ENCODE data around the gene VOPP1. TPM values are rescaled to one million over a fixed set of nuclear protein-coding genes. Genes with fewer than 3 reads are reported as not detected.

VOPP1 gene
- total and polyA plus RNA-seq, 2 donors (not counting 3 experiments of a cell fraction or from before 2014, with no cell fraction given): 85.6 to 154 TPM

DNA sequence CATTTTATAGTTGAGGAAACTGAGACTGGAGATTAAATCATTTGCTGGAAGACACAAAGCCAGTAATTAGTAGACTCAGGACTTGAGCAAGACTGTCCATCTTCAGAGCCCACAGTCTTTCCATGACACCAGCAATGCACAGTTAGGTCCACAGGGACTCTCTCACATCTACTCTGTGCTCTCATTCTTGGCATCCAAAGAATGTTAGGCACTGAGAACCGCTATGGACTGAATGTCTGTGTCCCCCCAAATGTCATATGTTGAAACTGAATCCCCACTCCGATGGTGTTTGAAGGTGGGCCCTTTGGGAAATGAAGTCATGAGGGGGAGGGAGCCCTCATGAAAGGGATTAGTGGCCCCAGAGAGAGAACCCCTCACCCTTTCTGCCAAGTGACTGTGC lies 106.6 kb downstream of the VOPP1 start:
- BruUV-seq (replicated peaks): no TSS peak
- intact Hi-C loops (cut with micrococcal nuclease): no loop called here
- Histone ChIP-seq H3K36me3 (ENCODE audit: control insufficient read depth in 2 of 2, extremely low read depth in 1 of 2, insufficient read depth in 2 of 2, low read length in 2 of 2) (peaks cover 17 to 26% of the 10 kb centered on the region in 2 experiments), H3K9ac (replicated peaks; ENCODE audit: extremely low read depth, insufficient read depth, low read length) (no peak overlapping the region), H3K4me1 (ENCODE audit: control insufficient read depth, extremely low read depth, insufficient read depth, low read length) (no peaks in the 10 kb centered on the region), H2AFZ (ENCODE audit: low read depth, low read length) (no peak overlapping the region), H3K79me2 (ENCODE audit: control insufficient read depth, insufficient read depth, low read length) (peaks cover 2% of the 10 kb centered on the region), H3K27ac (ENCODE audit: insufficient read depth, low read depth, low read length) (no peak overlapping the region), H3K4me2 (ENCODE audit: insufficient read depth, low read length) (no peak overlapping the region), H3K9me3 (replicated peaks; ENCODE audit: control insufficient read depth, insufficient read depth, low read length) (no peaks in the 10 kb centered on the region), H4K20me1 (replicated peaks; ENCODE audit: control insufficient read depth, extremely low read depth, insufficient read depth, low read length) (no peaks in the 10 kb centered on the region), H3K27me3 (ENCODE audit: control insufficient read depth in 2 of 2, insufficient read depth in 2 of 2, low read length in 2 of 2) (no peaks in the 10 kb centered on the region), H3K4me3 (replicated peaks in 1 of 3; ENCODE audit: insufficient read depth in 1 of 3, low read depth in 1 of 3, low read length in 3 of 3) (no peak overlapping the region), H3K9me1 (replicated peaks; ENCODE audit: control insufficient read depth, extremely low read depth, insufficient read depth, low read length) (no peaks in the 10 kb centered on the region)
- TF ChIP-seq MYC (IDR thresholded peaks at IDR 0.05; ENCODE audit: low read depth, low read length): no peak
- no peak for TF ChIP-seq FOS (IDR thresholded peaks at IDR 0.05; ENCODE audit: borderline replicate concordance, insufficient read depth, low read length)
- TF ChIP-seq, protein P1, sequence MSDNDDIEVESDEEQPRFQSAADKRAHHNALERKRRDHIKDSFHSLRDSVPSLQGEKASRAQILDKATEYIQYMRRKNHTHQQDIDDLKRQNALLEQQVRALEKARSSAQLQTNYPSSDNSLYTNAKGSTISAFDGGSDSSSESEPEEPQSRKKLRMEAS (IDR thresholded peaks at IDR 0.05; ENCODE audit: insufficient read depth, insufficient read length): no peak
- TF ChIP-seq POLR2A (IDR thresholded peaks at IDR 0.05; ENCODE audit: low read depth, low read length): no peak
- no peak for TF ChIP-seq EZH2 (IDR thresholded peaks at IDR 0.05; ENCODE audit: borderline replicate concordance, low read depth, low read length, severe bottlenecking)
- TF ChIP-seq GATA2 (IDR thresholded peaks at IDR 0.05; ENCODE audit: insufficient read depth, insufficient read length, low read depth, low read length): no peak
- TF ChIP-seq JUN (IDR thresholded peaks at IDR 0.05; ENCODE audit: borderline replicate concordance, insufficient read depth, insufficient read length, low read depth): no peak
- TF ChIP-seq POLR2AphosphoS5 (IDR thresholded peaks at IDR 0.05; ENCODE audit: insufficient read depth, low read depth, low read length): no peak
- no peak for FAIRE-seq
- dilution Hi-C loops (cut with MboI; ENCODE audit: extremely low pct_ligation_motif_present, low sequenced_read_pairs): no loop called here
- CTCF ChIA-PET: no interaction called here
- no peak for DNase-seq (ENCODE audit: low read depth, low spot score)
- POLR2A ChIA-PET: no interaction called here

DNA sequence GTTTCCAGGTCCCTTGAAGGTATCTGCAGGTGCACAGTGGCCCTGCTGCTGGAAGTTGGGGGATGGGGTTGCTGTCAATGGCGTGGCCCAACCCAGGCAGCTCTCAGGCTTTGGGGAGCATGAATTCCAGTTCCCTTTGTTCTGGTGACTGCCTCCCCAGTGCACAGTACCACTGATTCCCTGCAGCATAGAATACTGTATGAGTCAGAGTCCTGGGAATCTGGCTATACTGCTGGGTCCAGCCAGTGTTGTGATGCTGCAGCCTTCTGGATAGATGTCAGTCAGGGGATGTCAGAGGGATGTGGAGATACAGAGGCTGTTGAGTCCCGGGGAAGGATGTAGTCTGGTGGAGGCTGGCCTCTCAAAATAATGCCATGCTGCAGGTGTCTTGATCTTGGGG lies 107.9 kb downstream of the VOPP1 start:
- no TSS peak for BruUV-seq (replicated peaks)
- H3K4me2 ChIP-seq (ENCODE audit: insufficient read depth, low read length): no peak overlapping the region
- FAIRE-seq (no peak), DNase-seq (ENCODE audit: low read depth, low spot score) (no peak)
- CTCF ChIA-PET: no interaction called here
- H3K4me1 ChIP-seq (ENCODE audit: control insufficient read depth, extremely low read depth, insufficient read depth, low read length): no peaks in the 10 kb centered on the region
- peaks cover 17 to 26% of the 10 kb centered on the region in 2 experiments for H3K36me3 ChIP-seq (ENCODE audit: control insufficient read depth in 2 of 2, extremely low read depth in 1 of 2, insufficient read depth in 2 of 2, low read length in 2 of 2)
- H3K9me1 ChIP-seq (replicated peaks; ENCODE audit: control insufficient read depth, extremely low read depth, insufficient read depth, low read length): no peaks in the 10 kb centered on the region
- TF ChIP-seq GATA2 (IDR thresholded peaks at IDR 0.05; ENCODE audit: insufficient read depth, insufficient read length, low read depth, low read length) (no peak), POLR2AphosphoS5 (IDR thresholded peaks at IDR 0.05; ENCODE audit: insufficient read depth, low read depth, low read length) (no peak), POLR2A (IDR thresholded peaks at IDR 0.05; ENCODE audit: low read depth, low read length) (no peak), EZH2 (IDR thresholded peaks at IDR 0.05; ENCODE audit: borderline replicate concordance, low read depth, low read length, severe bottlenecking) (no peak), FOS (IDR thresholded peaks at IDR 0.05; ENCODE audit: borderline replicate concordance, insufficient read depth, low read length) (no peak), MYC (IDR thresholded peaks at IDR 0.05; ENCODE audit: low read depth, low read length) (no peak), JUN (IDR thresholded peaks at IDR 0.05; ENCODE audit: borderline replicate concordance, insufficient read depth, insufficient read length, low read depth) (no peak)
- TF ChIP-seq, protein P1 (IDR thresholded peaks at IDR 0.05; ENCODE audit: insufficient read depth, insufficient read length): no peak
- TF ChIP-seq, protein P2, sequence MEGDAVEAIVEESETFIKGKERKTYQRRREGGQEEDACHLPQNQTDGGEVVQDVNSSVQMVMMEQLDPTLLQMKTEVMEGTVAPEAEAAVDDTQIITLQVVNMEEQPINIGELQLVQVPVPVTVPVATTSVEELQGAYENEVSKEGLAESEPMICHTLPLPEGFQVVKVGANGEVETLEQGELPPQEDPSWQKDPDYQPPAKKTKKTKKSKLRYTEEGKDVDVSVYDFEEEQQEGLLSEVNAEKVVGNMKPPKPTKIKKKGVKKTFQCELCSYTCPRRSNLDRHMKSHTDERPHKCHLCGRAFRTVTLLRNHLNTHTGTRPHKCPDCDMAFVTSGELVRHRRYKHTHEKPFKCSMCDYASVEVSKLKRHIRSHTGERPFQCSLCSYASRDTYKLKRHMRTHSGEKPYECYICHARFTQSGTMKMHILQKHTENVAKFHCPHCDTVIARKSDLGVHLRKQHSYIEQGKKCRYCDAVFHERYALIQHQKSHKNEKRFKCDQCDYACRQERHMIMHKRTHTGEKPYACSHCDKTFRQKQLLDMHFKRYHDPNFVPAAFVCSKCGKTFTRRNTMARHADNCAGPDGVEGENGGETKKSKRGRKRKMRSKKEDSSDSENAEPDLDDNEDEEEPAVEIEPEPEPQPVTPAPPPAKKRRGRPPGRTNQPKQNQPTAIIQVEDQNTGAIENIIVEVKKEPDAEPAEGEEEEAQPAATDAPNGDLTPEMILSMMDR (IDR thresholded peaks at IDR 0.05; ENCODE audit: extremely low read depth in 1 of 2, insufficient read depth in 1 of 2, low read depth in 1 of 2, low read length in 2 of 2): no peak
- POLR2A ChIA-PET: no interaction called here
- no peak overlapping the region for H3K27ac ChIP-seq (ENCODE audit: insufficient read depth, low read depth, low read length)
- dilution Hi-C loops (cut with MboI; ENCODE audit: extremely low pct_ligation_motif_present, low sequenced_read_pairs): no loop called here
- no peaks in the 10 kb centered on the region for H3K9me3 ChIP-seq (replicated peaks; ENCODE audit: control insufficient read depth, insufficient read depth, low read length)
- H4K20me1 ChIP-seq (replicated peaks; ENCODE audit: control insufficient read depth, extremely low read depth, insufficient read depth, low read length): no peaks in the 10 kb centered on the region
- no peaks in the 10 kb centered on the region for H3K79me2 ChIP-seq (ENCODE audit: control insufficient read depth, insufficient read depth, low read length)
- H2AFZ ChIP-seq (ENCODE audit: low read depth, low read length): no peak overlapping the region
- H3K4me3 ChIP-seq (replicated peaks in 1 of 3; ENCODE audit: insufficient read depth in 1 of 3, low read depth in 1 of 3, low read length in 3 of 3): no peak overlapping the region
- intact Hi-C loops (cut with micrococcal nuclease): no loop called here
- H3K9ac ChIP-seq (replicated peaks; ENCODE audit: extremely low read depth, insufficient read depth, low read length): no peak overlapping the region
- H3K27me3 ChIP-seq (ENCODE audit: control insufficient read depth in 2 of 2, insufficient read depth in 2 of 2, low read length in 2 of 2): no peaks in the 10 kb centered on the region
